ENCODE data around the gene ADGB.
"Not testable (repeated sequence)": the region's sequence is repeated elsewhere in the genome, so short reads cannot be mapped to it uniquely, and the experiment has no call there.

Gene ADGB

GRCh38 chr6:146809014-146809413 lies 210.2 kb downstream of the ADGB start:
- not testable (repeated sequence) for H3K4me1 ChIP-seq (ENCODE audit: control insufficient read depth, insufficient read depth, low read length); H3K9me3 ChIP-seq (ENCODE audit: control insufficient read depth, low read length); H3K36me3 ChIP-seq (ENCODE audit: control insufficient read depth, insufficient read depth, low read length); H3K4me3 ChIP-seq (ENCODE audit: insufficient read depth, low read depth, low read length); H3K27ac ChIP-seq (ENCODE audit: insufficient read depth, low read depth, low read length, poor library complexity, severe bottlenecking); H3K27me3 ChIP-seq (ENCODE audit: control insufficient read depth, insufficient read depth, low read length, poor library complexity, severe bottlenecking)
- 93 to 94% methylated on average over 9 of the region's 9 CpGs for WGBS, 2 experiments

DNA sequence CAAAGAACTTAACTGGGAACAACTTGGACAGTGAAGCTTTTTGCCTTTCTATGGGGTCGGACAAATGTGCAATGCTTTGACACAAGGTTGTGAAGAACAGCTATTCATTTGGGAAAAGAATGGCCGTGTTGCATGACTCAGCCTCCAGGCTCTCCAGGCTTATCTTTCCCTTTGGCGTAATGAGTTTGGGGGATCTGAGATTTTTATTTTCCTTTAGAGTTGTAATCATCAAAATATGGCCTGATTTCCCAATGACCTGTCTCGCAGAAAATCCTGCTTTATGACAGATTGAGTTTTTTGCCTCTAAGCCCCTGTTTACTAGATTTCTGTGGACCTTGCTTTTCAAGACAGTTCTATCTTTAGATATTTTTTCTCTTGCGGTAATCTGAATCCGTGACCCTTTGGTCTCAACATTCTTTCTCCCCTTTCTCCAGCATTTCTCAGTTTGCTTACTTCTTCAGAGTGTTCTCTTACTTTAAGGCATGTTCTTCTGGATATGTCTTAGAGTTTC lies 214.1 kb downstream of the ADGB start:
- WGBS, 2 experiments = 90 to 92% methylated on average over 6 of the region's 6 CpGs
- H3K36me3 ChIP-seq (ENCODE audit: control insufficient read depth, insufficient read depth, low read length); H3K4me3 ChIP-seq (ENCODE audit: insufficient read depth, low read depth, low read length); H3K27me3 ChIP-seq (ENCODE audit: control insufficient read depth, insufficient read depth, low read length, poor library complexity, severe bottlenecking); H3K27ac ChIP-seq (ENCODE audit: insufficient read depth, low read depth, low read length, poor library complexity, severe bottlenecking); H3K9me3 ChIP-seq (ENCODE audit: control insufficient read depth, low read length); H3K4me1 ChIP-seq (ENCODE audit: control insufficient read depth, insufficient read depth, low read length): not testable (repeated sequence)

- H3K27me3 ChIP-seq (ENCODE audit: control insufficient read depth, insufficient read depth, low read length, poor library complexity, severe bottlenecking) = no peaks in the 10 kb centered on the region
- 85 to 89% methylated on average over 2 to 3 of the region's 3 CpGs for WGBS, 2 experiments
- no peak overlapping the region for H3K27ac ChIP-seq (ENCODE audit: insufficient read depth, low read depth, low read length, poor library complexity, severe bottlenecking)
- no peaks in the 10 kb centered on the region for H3K36me3 ChIP-seq (ENCODE audit: control insufficient read depth, insufficient read depth, low read length)
- no peaks in the 10 kb centered on the region for H3K9me3 ChIP-seq (ENCODE audit: control insufficient read depth, low read length)
- no peak overlapping the region for H3K4me3 ChIP-seq (ENCODE audit: insufficient read depth, low read depth, low read length)
- no peaks in the 10 kb centered on the region for H3K4me1 ChIP-seq (ENCODE audit: control insufficient read depth, insufficient read depth, low read length)
Observed at GRCh38 chr6:146813554-146813953, 214.8 kb downstream of the ADGB start.

DNA sequence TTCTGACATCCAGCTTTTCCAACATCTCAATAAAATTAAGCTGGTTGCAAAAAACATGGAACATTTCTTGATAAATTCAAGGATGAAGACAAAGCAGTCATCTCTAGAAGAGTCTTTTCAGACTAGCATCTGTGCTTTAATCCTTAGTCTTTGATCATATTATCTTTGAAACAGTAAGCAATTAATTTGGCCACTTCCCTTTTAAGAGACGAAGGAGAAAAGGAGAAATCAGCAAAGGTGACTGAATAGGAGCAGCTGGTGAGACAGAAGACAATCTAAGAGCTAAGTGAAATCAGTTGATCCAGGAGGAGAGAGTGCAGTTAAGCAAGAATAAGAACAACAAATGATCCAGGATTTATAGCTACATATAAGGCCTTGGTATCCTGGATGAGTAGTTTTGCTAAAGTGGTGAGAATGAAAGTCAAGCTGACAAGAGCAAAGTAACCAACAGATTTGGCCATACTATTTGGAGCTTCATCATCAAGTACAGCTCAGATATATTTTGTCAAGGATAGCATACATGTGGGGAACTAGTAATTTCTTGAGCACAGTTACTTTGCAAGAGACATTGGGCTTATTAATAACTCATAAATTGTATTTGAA lies 215.5 kb downstream of the ADGB start:
- Histone ChIP-seq H3K36me3 (ENCODE audit: control insufficient read depth, insufficient read depth, low read length) (no peaks in the 10 kb centered on the region), H3K27me3 (ENCODE audit: control insufficient read depth, insufficient read depth, low read length, poor library complexity, severe bottlenecking) (no peaks in the 10 kb centered on the region), H3K27ac (ENCODE audit: insufficient read depth, low read depth, low read length, poor library complexity, severe bottlenecking) (no peak overlapping the region), H3K4me1 (ENCODE audit: control insufficient read depth, insufficient read depth, low read length) (no peaks in the 10 kb centered on the region), H3K9me3 (ENCODE audit: control insufficient read depth, low read length) (no peaks in the 10 kb centered on the region), H3K4me3 (ENCODE audit: insufficient read depth, low read depth, low read length) (no peak overlapping the region)
- 83 to 96% methylated on average over 1 of the region's 1 CpG for WGBS, 2 experiments

DNA sequence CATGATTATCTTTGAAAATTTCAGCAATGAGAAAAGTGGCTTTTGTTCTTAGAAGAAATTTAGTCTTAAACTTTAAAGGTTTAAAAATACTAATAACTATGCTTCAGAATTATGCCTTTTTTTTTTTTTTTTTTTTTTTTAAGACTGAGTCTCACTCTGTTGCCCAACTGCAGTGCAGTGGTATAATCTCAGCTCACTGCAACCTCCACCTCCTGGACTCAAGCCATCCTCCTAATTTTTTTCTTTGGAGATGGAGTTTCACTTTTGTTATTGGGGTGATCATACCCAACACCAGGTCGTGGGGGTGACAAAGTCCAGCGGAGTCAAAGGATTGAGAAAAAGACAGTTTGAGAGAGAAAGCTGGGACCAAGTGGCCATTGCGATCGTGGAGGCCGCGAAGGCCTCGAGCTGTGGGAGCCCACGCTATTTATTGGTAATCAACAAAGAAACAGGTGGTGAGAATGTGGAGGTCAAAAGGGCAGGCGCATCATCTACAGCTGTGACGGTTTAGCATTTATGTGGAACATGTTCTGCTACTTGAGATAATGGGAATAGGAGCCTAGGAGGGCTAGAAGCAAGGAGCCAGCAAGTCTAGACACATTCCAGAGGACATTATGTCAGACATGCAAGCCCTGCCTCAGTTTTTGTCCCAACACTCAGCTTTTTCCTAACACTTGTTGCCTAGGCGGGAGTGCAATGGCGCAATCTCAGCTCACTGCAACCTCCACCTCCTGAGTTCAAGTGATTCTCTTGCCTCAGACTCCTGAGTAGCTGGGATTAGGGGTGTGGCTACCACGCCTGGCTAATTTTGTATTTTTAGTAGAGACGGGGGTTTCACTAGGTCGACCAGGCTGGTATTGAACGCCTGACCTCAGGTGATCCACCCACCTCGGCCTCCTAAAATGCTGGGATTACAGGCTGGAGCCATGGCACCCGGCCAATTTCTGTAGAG lies 217.0 kb downstream of the ADGB start:
- not testable (repeated sequence) for H3K9me3 ChIP-seq (ENCODE audit: control insufficient read depth, low read length); H3K27ac ChIP-seq (ENCODE audit: insufficient read depth, low read depth, low read length, poor library complexity, severe bottlenecking)

DNA sequence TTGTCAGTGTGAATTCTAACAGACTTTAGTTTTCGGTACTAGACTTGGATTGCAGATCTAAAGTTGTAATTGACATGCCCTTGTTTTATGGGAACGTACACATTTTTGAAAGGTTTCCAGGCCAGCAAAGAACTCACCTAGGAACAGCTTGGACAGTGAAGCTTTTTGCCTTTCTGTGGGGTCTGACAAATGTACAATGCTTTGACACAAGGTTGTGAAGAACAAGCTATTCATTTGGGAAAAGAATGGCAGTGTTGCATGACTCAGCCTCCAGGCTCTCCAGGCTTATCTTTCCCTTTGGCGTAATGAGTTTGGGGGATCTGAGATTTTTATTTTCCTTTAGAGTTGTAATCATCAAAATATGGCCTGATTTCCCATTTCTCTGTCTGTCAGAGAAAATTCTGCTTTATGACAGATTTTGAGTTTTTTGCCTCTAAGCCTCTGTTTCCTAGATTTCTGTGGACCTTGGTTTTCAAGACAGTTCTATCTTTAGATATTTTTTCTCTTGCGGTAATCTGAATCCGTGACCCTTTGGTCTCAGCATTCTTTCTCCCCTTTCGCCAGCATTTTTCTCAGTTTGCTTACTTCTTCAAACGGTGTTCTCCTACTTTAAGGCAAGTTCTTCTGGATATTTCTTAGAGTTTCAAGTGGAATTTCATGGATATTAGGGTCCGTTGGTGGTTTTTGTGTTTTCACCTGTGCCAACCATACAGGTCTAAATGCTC lies 221.0 kb downstream of the ADGB start:
- Histone ChIP-seq H3K9me3 (ENCODE audit: control insufficient read depth, low read length) (no peaks in the 10 kb centered on the region), H3K4me3 (ENCODE audit: insufficient read depth, low read depth, low read length) (no peak overlapping the region), H3K27me3 (ENCODE audit: control insufficient read depth, insufficient read depth, low read length, poor library complexity, severe bottlenecking) (no peaks in the 10 kb centered on the region), H3K36me3 (ENCODE audit: control insufficient read depth, insufficient read depth, low read length) (no peaks in the 10 kb centered on the region), H3K4me1 (ENCODE audit: control insufficient read depth, insufficient read depth, low read length) (no peaks in the 10 kb centered on the region), H3K27ac (ENCODE audit: insufficient read depth, low read depth, low read length, poor library complexity, severe bottlenecking) (no peak overlapping the region)
- 76 to 82% methylated on average over 6 to 7 of the region's 8 CpGs for WGBS, 2 experiments

More for the DNA sequence above, 217.0 kb downstream of the ADGB start:
- not testable (repeated sequence) for H3K4me1 ChIP-seq (ENCODE audit: control insufficient read depth, insufficient read depth, low read length); H3K36me3 ChIP-seq (ENCODE audit: control insufficient read depth, insufficient read depth, low read length); H3K27me3 ChIP-seq (ENCODE audit: control insufficient read depth, insufficient read depth, low read length, poor library complexity, severe bottlenecking); H3K4me3 ChIP-seq (ENCODE audit: insufficient read depth, low read depth, low read length)
- 82 to 83% methylated on average over 12 of the region's 18 CpGs for WGBS, 2 experiments

- H3K36me3 ChIP-seq (ENCODE audit: control insufficient read depth, insufficient read depth, low read length) = no peaks in the 10 kb centered on the region
- 71 to 72% methylated on average over 4 of the region's 4 CpGs for WGBS, 2 experiments
- peaks cover 4% of the 10 kb centered on the region for H3K9me3 ChIP-seq (ENCODE audit: control insufficient read depth, low read length)
- no peaks in the 10 kb centered on the region for H3K4me1 ChIP-seq (ENCODE audit: control insufficient read depth, insufficient read depth, low read length)
- H3K27ac ChIP-seq (ENCODE audit: insufficient read depth, low read depth, low read length, poor library complexity, severe bottlenecking) = no peak overlapping the region
- H3K4me3 ChIP-seq (ENCODE audit: insufficient read depth, low read depth, low read length) = no peak overlapping the region
- H3K27me3 ChIP-seq (ENCODE audit: control insufficient read depth, insufficient read depth, low read length, poor library complexity, severe bottlenecking) = no peaks in the 10 kb centered on the region
Observed at GRCh38 chr6:146827216-146827928, 228.6 kb downstream of the ADGB start.

- Histone ChIP-seq H3K27ac (ENCODE audit: insufficient read depth, low read depth, low read length, poor library complexity, severe bottlenecking) (no peak overlapping the region), H3K27me3 (ENCODE audit: control insufficient read depth, insufficient read depth, low read length, poor library complexity, severe bottlenecking) (no peaks in the 10 kb centered on the region), H3K4me1 (ENCODE audit: control insufficient read depth, insufficient read depth, low read length) (no peaks in the 10 kb centered on the region), H3K9me3 (ENCODE audit: control insufficient read depth, low read length) (peaks cover 4% of the 10 kb centered on the region), H3K36me3 (ENCODE audit: control insufficient read depth, insufficient read depth, low read length) (no peaks in the 10 kb centered on the region), H3K4me3 (ENCODE audit: insufficient read depth, low read depth, low read length) (no peak overlapping the region)
- 86 to 95% methylated on average over 1 of the region's 1 CpG for WGBS, 2 experiments
Observed at GRCh38 chr6:146829792-146830565, 231.2 kb downstream of the ADGB start.

- no peak overlapping the region for H3K27ac ChIP-seq (ENCODE audit: insufficient read depth, low read depth, low read length, poor library complexity, severe bottlenecking)
- peaks cover 4% of the 10 kb centered on the region for H3K9me3 ChIP-seq (ENCODE audit: control insufficient read depth, low read length)
- H3K27me3 ChIP-seq (ENCODE audit: control insufficient read depth, insufficient read depth, low read length, poor library complexity, severe bottlenecking) = no peaks in the 10 kb centered on the region
- WGBS, 2 experiments = 92% methylated on average over 2 of the region's 3 CpGs
- H3K4me3 ChIP-seq (ENCODE audit: insufficient read depth, low read depth, low read length) = no peak overlapping the region
- H3K36me3 ChIP-seq (ENCODE audit: control insufficient read depth, insufficient read depth, low read length) = no peaks in the 10 kb centered on the region
- H3K4me1 ChIP-seq (ENCODE audit: control insufficient read depth, insufficient read depth, low read length) = no peaks in the 10 kb centered on the region
Observed at GRCh38 chr6:146833157-146833556, 234.4 kb downstream of the ADGB start.
